K562 (cell line): ENCODE results near the gene C1orf146.

Experiments
- KDM4B ChIP-seq, 2 experiments: fragments of 450-650 bp in 1 of 2; sonication (generic) in 1 of 2; IDR thresholded peaks; 2 replicates each; pipeline ENCODE4 v1.6.1; 2016 to 2017; ENCODE audit warnings: borderline replicate concordance in 2 of 2, antibody characterized with exemption in 1 of 2, low read depth in 1 of 2, mild to moderate bottlenecking in 1 of 2
- NR3C1 ChIP-seq: sonication (generic); formaldehyde crosslinking; IDR thresholded peaks from 2 replicates; pipeline ENCODE4 v1.8.1; 2022; ENCODE audit warnings: missing genetic modification reagents
- NRF1 ChIP-seq, 2 experiments: fragments of 450-650 bp; IDR thresholded peaks in 1 of 2; conservative IDR thresholded peaks in 1 of 2; 2 replicates each; pipeline ENCODE4 v1.6.1; 2014; ENCODE audit warnings: mild to moderate bottlenecking in 2 of 2
- POLR2A ChIP-seq: fragments of 450-650 bp; conservative IDR thresholded peaks from 2 replicates; pipeline ENCODE4 v1.6.1; 2016
- RBFOX2 ChIP-seq: fragments of 200-400 bp; formaldehyde crosslinking; IDR thresholded peaks from 2 replicates; pipeline ENCODE4 v1.6.1; 2017; ENCODE audit warnings: low read depth, mild to moderate bottlenecking, low read length, moderate library complexity
- ZFP36 ChIP-seq: fragments of 150-350 bp; IDR thresholded peaks from 2 replicates; pipeline ENCODE4 v1.6.1; 2018; ENCODE audit warnings: low read length, low read depth; ENCODE audit not compliant: partially characterized antibody
- ZNF347 ChIP-seq: fragments of 450-650 bp; formaldehyde crosslinking; IDR thresholded peaks from 2 replicates; pipeline ENCODE4 v1.4.0; 2020; ENCODE audit warnings: low read depth, mild to moderate bottlenecking, moderate library complexity
- TF ChIP-seq, protein P1 (sequence below), 3 experiments: IDR thresholded peaks in 2 of 3; conservative IDR thresholded peaks in 1 of 3; 2 replicates each; pipeline ENCODE4 v1.5.1; 2011 to 2012; ENCODE audit warnings: low read length in 3 of 3, mild to moderate bottlenecking in 3 of 3, control low read depth in 2 of 3, improper control_type of control experiment in 1 of 3, inconsistent platforms in 1 of 3, low read depth in 1 of 3, mixed read lengths in 1 of 3, moderate library complexity in 1 of 3; ENCODE audit not compliant: insufficient read depth in 2 of 3
- TF ChIP-seq, protein P2 (sequence below): fragments of 250-450 bp; sonication (Bioruptor Pico); IDR thresholded peaks from 2 replicates; pipeline ENCODE4 v1.5.0; 2020; ENCODE audit warnings: mild to moderate bottlenecking
- TF ChIP-seq, protein P3 (sequence below): fragments of 450-650 bp; IDR thresholded peaks from 2 replicates; pipeline ENCODE4 v1.7.0; 2016; ENCODE audit warnings: borderline replicate concordance
- TF ChIP-seq, protein P4 (sequence below): sonication (generic); formaldehyde crosslinking; IDR thresholded peaks from 2 replicates; pipeline ENCODE4 v1.8.0; 2023; ENCODE audit warnings: mild to moderate bottlenecking, missing genetic modification reagents

DNA sequence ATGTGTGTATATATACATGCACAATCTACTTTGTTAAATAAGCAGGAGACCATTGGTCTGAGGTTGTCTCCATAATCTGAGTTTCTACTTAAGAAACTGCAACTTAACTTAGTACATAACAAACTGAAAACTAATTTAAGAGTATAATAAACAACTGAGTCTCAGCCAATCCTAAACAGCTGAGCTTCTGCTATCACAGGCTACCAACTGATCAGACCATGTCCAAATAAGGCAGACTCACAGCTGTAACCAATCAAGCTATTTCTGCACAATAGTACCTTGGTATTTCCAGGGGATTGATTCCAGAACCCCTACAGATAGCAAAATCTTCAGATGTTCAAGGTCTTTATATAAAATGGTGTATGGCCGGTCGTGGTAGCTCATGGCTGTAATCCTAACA, 26.0 kb upstream of the C1orf146 start:
- TF ChIP-seq, protein P1, sequence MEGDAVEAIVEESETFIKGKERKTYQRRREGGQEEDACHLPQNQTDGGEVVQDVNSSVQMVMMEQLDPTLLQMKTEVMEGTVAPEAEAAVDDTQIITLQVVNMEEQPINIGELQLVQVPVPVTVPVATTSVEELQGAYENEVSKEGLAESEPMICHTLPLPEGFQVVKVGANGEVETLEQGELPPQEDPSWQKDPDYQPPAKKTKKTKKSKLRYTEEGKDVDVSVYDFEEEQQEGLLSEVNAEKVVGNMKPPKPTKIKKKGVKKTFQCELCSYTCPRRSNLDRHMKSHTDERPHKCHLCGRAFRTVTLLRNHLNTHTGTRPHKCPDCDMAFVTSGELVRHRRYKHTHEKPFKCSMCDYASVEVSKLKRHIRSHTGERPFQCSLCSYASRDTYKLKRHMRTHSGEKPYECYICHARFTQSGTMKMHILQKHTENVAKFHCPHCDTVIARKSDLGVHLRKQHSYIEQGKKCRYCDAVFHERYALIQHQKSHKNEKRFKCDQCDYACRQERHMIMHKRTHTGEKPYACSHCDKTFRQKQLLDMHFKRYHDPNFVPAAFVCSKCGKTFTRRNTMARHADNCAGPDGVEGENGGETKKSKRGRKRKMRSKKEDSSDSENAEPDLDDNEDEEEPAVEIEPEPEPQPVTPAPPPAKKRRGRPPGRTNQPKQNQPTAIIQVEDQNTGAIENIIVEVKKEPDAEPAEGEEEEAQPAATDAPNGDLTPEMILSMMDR (IDR thresholded peaks at IDR 0.05 in 2 of 3, conservative IDR thresholded peaks at IDR 0.05 in 1 of 3; ENCODE audit: insufficient read depth in 2 of 3, low read depth in 1 of 3, low read length in 3 of 3): no peak
- TF ChIP-seq ZFP36 (no peak), NR3C1 (CRISPR knock-in tag) (no peak), ZNF347 (CRISPR knock-in tag) (no peak), RBFOX2 (no peak), POLR2A (no peak), NRF1 (conservative IDR thresholded peaks at IDR 0.05 in 1 of 2, IDR thresholded peaks at IDR 0.05 in 1 of 2) (no peak), KDM4B (IDR thresholded peaks at IDR 0.05; ENCODE audit: borderline replicate concordance in 2 of 2, low read depth in 1 of 2) (no peak)
- TF ChIP-seq, protein P2, sequence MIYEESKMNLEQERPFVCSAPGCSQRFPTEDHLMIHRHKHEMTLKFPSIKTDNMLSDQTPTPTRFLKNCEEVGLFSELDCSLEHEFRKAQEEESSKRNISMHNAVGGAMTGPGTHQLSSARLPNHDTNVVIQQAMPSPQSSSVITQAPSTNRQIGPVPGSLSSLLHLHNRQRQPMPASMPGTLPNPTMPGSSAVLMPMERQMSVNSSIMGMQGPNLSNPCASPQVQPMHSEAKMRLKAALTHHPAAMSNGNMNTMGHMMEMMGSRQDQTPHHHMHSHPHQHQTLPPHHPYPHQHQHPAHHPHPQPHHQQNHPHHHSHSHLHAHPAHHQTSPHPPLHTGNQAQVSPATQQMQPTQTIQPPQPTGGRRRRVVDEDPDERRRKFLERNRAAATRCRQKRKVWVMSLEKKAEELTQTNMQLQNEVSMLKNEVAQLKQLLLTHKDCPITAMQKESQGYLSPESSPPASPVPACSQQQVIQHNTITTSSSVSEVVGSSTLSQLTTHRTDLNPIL (CRISPR knock-in tag): no peak
- TF ChIP-seq, protein P3, sequence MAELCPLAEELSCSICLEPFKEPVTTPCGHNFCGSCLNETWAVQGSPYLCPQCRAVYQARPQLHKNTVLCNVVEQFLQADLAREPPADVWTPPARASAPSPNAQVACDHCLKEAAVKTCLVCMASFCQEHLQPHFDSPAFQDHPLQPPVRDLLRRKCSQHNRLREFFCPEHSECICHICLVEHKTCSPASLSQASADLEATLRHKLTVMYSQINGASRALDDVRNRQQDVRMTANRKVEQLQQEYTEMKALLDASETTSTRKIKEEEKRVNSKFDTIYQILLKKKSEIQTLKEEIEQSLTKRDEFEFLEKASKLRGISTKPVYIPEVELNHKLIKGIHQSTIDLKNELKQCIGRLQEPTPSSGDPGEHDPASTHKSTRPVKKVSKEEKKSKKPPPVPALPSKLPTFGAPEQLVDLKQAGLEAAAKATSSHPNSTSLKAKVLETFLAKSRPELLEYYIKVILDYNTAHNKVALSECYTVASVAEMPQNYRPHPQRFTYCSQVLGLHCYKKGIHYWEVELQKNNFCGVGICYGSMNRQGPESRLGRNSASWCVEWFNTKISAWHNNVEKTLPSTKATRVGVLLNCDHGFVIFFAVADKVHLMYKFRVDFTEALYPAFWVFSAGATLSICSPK: no peak
- TF ChIP-seq, protein P4, sequence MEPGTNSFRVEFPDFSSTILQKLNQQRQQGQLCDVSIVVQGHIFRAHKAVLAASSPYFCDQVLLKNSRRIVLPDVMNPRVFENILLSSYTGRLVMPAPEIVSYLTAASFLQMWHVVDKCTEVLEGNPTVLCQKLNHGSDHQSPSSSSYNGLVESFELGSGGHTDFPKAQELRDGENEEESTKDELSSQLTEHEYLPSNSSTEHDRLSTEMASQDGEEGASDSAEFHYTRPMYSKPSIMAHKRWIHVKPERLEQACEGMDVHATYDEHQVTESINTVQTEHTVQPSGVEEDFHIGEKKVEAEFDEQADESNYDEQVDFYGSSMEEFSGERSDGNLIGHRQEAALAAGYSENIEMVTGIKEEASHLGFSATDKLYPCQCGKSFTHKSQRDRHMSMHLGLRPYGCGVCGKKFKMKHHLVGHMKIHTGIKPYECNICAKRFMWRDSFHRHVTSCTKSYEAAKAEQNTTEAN (CRISPR knock-in tag): no peak
